Renal cortex interstitium (tissue), 15 donors: ENCODE measurements around the gene CRB3. TPM values are rescaled to one million over a fixed set of nuclear protein-coding genes. Genes with fewer than 3 reads are reported as not detected.
A peak's percentile ranks its signal among the peaks of the same experiment; 100 is the strongest.

Experiments used
- DNase-seq, 11 donors: peaks; one replicate each; pipeline ENCODE4 v3.0.0-alpha.2; 2013; ENCODE audit warnings: low read depth in 9 of 11, low spot score in 4 of 11; ENCODE audit errors: extremely low read depth in 1 of 11
- long read RNA-seq, 16 experiments: transcript quantifications; one replicate each; lab custom pipeline, GENCODE V29; 2026
- polyA plus RNA-seq, 3 donors: library from polyadenylated mRNA; unstranded; fragments of 120-200 nt; gene quantifications; one replicate each; pipeline ENCODE4 v1.2.1, GENCODE V29; 2013; ENCODE audit not compliant: insufficient read length in 3 of 3

The CRB3 gene
- polyA plus RNA-seq, result 10 to 100 TPM; 21.7 to 41.8 (median 32.0) TPM
- long read RNA-seq, donor 1, partial matches to known transcripts, result 11 of 14 reads
- long read RNA-seq, donor 1, other reads (novel, unspliced or antisense), result 0 of 14 reads
- long read RNA-seq, donor 2, transcript CRB3-204 (4 exons, 1,078 nt), result major isoform, 7 of 14 reads
- long read RNA-seq, donor 2, transcript CRB3-201 (3 exons, 631 nt), result major isoform, 7 of 14 reads
- long read RNA-seq, donor 2, partial matches to known transcripts, result 0 of 14 reads
- long read RNA-seq, donor 2, other reads (novel, unspliced or antisense), result 0 of 14 reads
- long read RNA-seq, donor 3, partial matches to known transcripts, result 0 of 9 reads
- long read RNA-seq, donor 3, other reads (novel, unspliced or antisense), result 0 of 9 reads
- long read RNA-seq, donor 4, transcript CRB3-204 (4 exons, 1,078 nt), result major isoform, 11 of 16 reads
- long read RNA-seq, donor 4, partial matches to known transcripts, result 0 of 16 reads
- long read RNA-seq, donor 4, other reads (novel, unspliced or antisense), result 0 of 16 reads
- long read RNA-seq, donor 5, result 0 reads
- long read RNA-seq, donor 6, transcript CRB3-201 (3 exons, 631 nt), result major isoform, 5 of 10 reads
- long read RNA-seq, donor 6, transcript CRB3-204 (4 exons, 1,078 nt), result major isoform, 5 of 10 reads
- long read RNA-seq, donor 6, partial matches to known transcripts, result 0 of 10 reads
- long read RNA-seq, donor 6, other reads (novel, unspliced or antisense), result 0 of 10 reads
- long read RNA-seq, donor 7, partial matches to known transcripts, result 0 of 6 reads
- long read RNA-seq, donor 7, other reads (novel, unspliced or antisense), result 0 of 6 reads
- long read RNA-seq, donor 8, result 0 reads
- long read RNA-seq, donor 9, transcript CRB3-204 (4 exons, 1,078 nt), result major isoform, 9 of 15 reads
- long read RNA-seq, donor 9, partial matches to known transcripts, result 0 of 15 reads
- long read RNA-seq, donor 9, other reads (novel, unspliced or antisense), result 0 of 15 reads
- long read RNA-seq, donor 10, transcript CRB3-204 (4 exons, 1,078 nt), result major isoform, 7 of 12 reads
- long read RNA-seq, donor 10, partial matches to known transcripts, result 0 of 12 reads
- long read RNA-seq, donor 10, other reads (novel, unspliced or antisense), result 0 of 12 reads
- long read RNA-seq, donor 11, transcript CRB3-204 (4 exons, 1,078 nt), result major isoform, 6 of 8 reads
- long read RNA-seq, donor 11, partial matches to known transcripts, result 0 of 8 reads
- long read RNA-seq, donor 11, other reads (novel, unspliced or antisense), result 0 of 8 reads
- long read RNA-seq, donor 12, transcript CRB3-201 (3 exons, 631 nt), result major isoform, 5 of 8 reads
- long read RNA-seq, donor 12, partial matches to known transcripts, result 0 of 8 reads
- long read RNA-seq, donor 12, other reads (novel, unspliced or antisense), result 0 of 8 reads
- long read RNA-seq, donor 13, result 0 reads
- long read RNA-seq, donor 14, transcript CRB3-204 (4 exons, 1,078 nt), result major isoform, 8 of 20 reads
- long read RNA-seq, donor 14, transcript CRB3-201 (3 exons, 631 nt), result minor isoform, 5 of 20 reads
- long read RNA-seq, donor 14, transcript CRB3-202 (5 exons, 733 nt), result minor isoform, 7 of 20 reads
- long read RNA-seq, donor 14, partial matches to known transcripts, result 0 of 20 reads
- long read RNA-seq, donor 14, other reads (novel, unspliced or antisense), result 0 of 20 reads
- long read RNA-seq, donor 15, transcript CRB3-204 (4 exons, 1,078 nt), result major isoform, 5 of 10 reads
- long read RNA-seq, donor 15, partial matches to known transcripts, result 0 of 10 reads
- long read RNA-seq, donor 15, other reads (novel, unspliced or antisense), result 0 of 10 reads
- long read RNA-seq, donor 16, transcript CRB3-204 (4 exons, 1,078 nt), result major isoform, 22 of 36 reads
- long read RNA-seq, donor 16, transcript CRB3-202 (5 exons, 733 nt), result minor isoform, 5 of 36 reads
- long read RNA-seq, donor 16, transcript CRB3-201 (3 exons, 631 nt), result minor isoform, 8 of 36 reads
- long read RNA-seq, donor 16, partial matches to known transcripts, result 0 of 36 reads
- long read RNA-seq, donor 16, other reads (novel, unspliced or antisense), result 0 of 36 reads

GRCh38 chr19:6464070-6464873, at the start of gene CRB3:
Gene CRB3, plus strand, starts transcription at chr19:6464271. Its CDS starts 431 bp downstream, at chr19:6464702.
- DNase-seq, result peak in 8 of 11 donors; percentile 44 to 84 (median 59)

- DNase-seq, result no peak
These were observed 49.1 kb upstream of the CRB3 start for GRCh38 chr19:6414793-6415590.

- no peak for DNase-seq
These were observed 48.4 kb upstream of the CRB3 start for GRCh38 chr19:6415591-6416190.

GRCh38 chr19:6416658-6417405, 47.2 kb upstream of the CRB3 start:
- no peak for DNase-seq

- DNase-seq, result no peak
These were observed 46.1 kb upstream of the CRB3 start for GRCh38 chr19:6417713-6418561.

GRCh38 chr19:6418562-6418932, 45.5 kb upstream of the CRB3 start:
- no peak for DNase-seq

GRCh38 chr19:6421075-6422014, 42.7 kb upstream of the CRB3 start:
- no peak for DNase-seq

- no peak for DNase-seq
These were observed 40.4 kb upstream of the CRB3 start for GRCh38 chr19:6423499-6424194.

GRCh38 chr19:6424195-6424938, 39.7 kb upstream of the CRB3 start, which contains the start of gene KHSRP:
Gene KHSRP, minus strand, starts transcription at chr19:6424811. Its CDS starts 110 bp downstream, at chr19:6424701.
- DNase-seq, result no peak

- DNase-seq, result peak; percentile 99 to 100 (median 100)
These were observed 38.9 kb upstream of the CRB3 start for GRCh38 chr19:6424939-6425731.
